Osteocyte (in vitro differentiated cells): ENCODE measurements around the gene PGC. TPM values are rescaled to one million over a fixed set of nuclear protein-coding genes. Genes with fewer than 3 reads are reported as not detected.

Experiments
- DNase-seq: peaks from one replicate; pipeline ENCODE4 v3.0.0; 2021; ENCODE audit warnings: mixed read lengths; ENCODE audit not compliant: unreplicated experiment; ENCODE audit errors: extremely low spot score
- H3K27ac Mint-ChIP-seq: one replicate; pipeline ENCODE4 v1.8.0; 2021; ENCODE audit warnings: mild to moderate bottlenecking, mixed read lengths; ENCODE audit not compliant: unreplicated experiment
- H3K27me3 Mint-ChIP-seq: one replicate; pipeline ENCODE4 v1.8.0; 2021; ENCODE audit warnings: mixed read lengths; ENCODE audit not compliant: unreplicated experiment
- H3K36me3 Mint-ChIP-seq: one replicate; pipeline ENCODE4 v1.8.0; 2021; ENCODE audit warnings: mixed read lengths; ENCODE audit not compliant: unreplicated experiment
- H3K4me1 Mint-ChIP-seq: one replicate; pipeline ENCODE4 v1.8.0; 2021; ENCODE audit warnings: mixed read lengths; ENCODE audit not compliant: unreplicated experiment
- H3K4me3 Mint-ChIP-seq: one replicate; pipeline ENCODE4 v1.8.0; 2021; ENCODE audit warnings: mild to moderate bottlenecking, moderate library complexity, mixed read lengths; ENCODE audit not compliant: unreplicated experiment
- H3K9me3 Mint-ChIP-seq: one replicate; pipeline ENCODE4 v1.8.0; 2021; ENCODE audit warnings: mixed read lengths; ENCODE audit not compliant: unreplicated experiment
- CTCF ChIP-seq: fragments of 200-600 bp; sonication (generic); IDR thresholded peaks from 2 replicates; pipeline ENCODE4 v1.5.0; 2021; ENCODE audit warnings: antibody characterized with exemption, mild to moderate bottlenecking, moderate library complexity
- total RNA-seq: library from RNA; stranded (reverse); gene quantifications from 2 replicates; pipeline ENCODE4 v1.2.1, GENCODE V29; 2021

Gene PGC
- total RNA-seq, 1 donor from 2014 or later, result not detected

GRCh38 chr6:41719436-41720261 lies 27.5 kb downstream of the PGC start:
- Mint-ChIP-seq H3K36me3 (peaks cover 2% of the 10 kb centered on the region), H3K4me1 (peaks cover 35% of the 10 kb centered on the region), H3K4me3 (no peak overlapping the region), H3K9me3 (no peaks in the 10 kb centered on the region), H3K27me3 (no peaks in the 10 kb centered on the region), H3K27ac (no peak overlapping the region)
- DNase-seq, result no peak
- TF ChIP-seq CTCF, result no peak

- no peak for TF ChIP-seq CTCF
- no peaks in the 10 kb centered on the region for H3K27me3 Mint-ChIP-seq
- peaks cover 2% of the 10 kb centered on the region for H3K36me3 Mint-ChIP-seq
- H3K4me1 Mint-ChIP-seq, result peaks cover 33% of the 10 kb centered on the region
- H3K27ac Mint-ChIP-seq, result no peak overlapping the region
- no peak for DNase-seq
- no peak overlapping the region for H3K4me3 Mint-ChIP-seq
- H3K9me3 Mint-ChIP-seq, result no peaks in the 10 kb centered on the region
Observed at GRCh38 chr6:41718828-41719227, 28.4 kb downstream of the PGC start.

- no peak for DNase-seq
- no peak overlapping the region for H3K27ac Mint-ChIP-seq
- TF ChIP-seq CTCF, result no peak
- H3K36me3 Mint-ChIP-seq, result no peaks in the 10 kb centered on the region
- no peak overlapping the region for H3K4me3 Mint-ChIP-seq
- H3K27me3 Mint-ChIP-seq, result no peaks in the 10 kb centered on the region
- peaks cover 36% of the 10 kb centered on the region for H3K4me1 Mint-ChIP-seq
- no peaks in the 10 kb centered on the region for H3K9me3 Mint-ChIP-seq
Observed at GRCh38 chr6:41717392-41717736, 29.8 kb downstream of the PGC start.

- TF ChIP-seq CTCF, result no peak
- Mint-ChIP-seq H3K9me3 (no peaks in the 10 kb centered on the region), H3K27ac (no peak overlapping the region)
Observed at GRCh38 chr6:41716516-41717391, 30.4 kb downstream of the PGC start.

More at GRCh38 chr6:41716516-41717391, 30.4 kb downstream of the PGC start:
- no peak overlapping the region for H3K4me3 Mint-ChIP-seq
- DNase-seq, result no peak
- no peaks in the 10 kb centered on the region for H3K27me3 Mint-ChIP-seq
- peaks cover 37% of the 10 kb centered on the region for H3K4me1 Mint-ChIP-seq
- H3K36me3 Mint-ChIP-seq, result no peaks in the 10 kb centered on the region
